HG03135 (cell line): ENCODE measurements around the gene ATP5PD.
"Not testable (repeated sequence)": the region's sequence is repeated elsewhere in the genome, so short reads cannot be mapped to it uniquely, and the experiment has no call there.

Source experiments
- ATAC-seq: cut with Tn5 transposase; IDR thresholded peaks from one replicate; pipeline ENCODE4 v1.9.1; 2021; ENCODE audit warnings: mild to moderate bottlenecking, moderate library complexity; ENCODE audit not compliant: unreplicated experiment

ATP5PD gene

DNA sequence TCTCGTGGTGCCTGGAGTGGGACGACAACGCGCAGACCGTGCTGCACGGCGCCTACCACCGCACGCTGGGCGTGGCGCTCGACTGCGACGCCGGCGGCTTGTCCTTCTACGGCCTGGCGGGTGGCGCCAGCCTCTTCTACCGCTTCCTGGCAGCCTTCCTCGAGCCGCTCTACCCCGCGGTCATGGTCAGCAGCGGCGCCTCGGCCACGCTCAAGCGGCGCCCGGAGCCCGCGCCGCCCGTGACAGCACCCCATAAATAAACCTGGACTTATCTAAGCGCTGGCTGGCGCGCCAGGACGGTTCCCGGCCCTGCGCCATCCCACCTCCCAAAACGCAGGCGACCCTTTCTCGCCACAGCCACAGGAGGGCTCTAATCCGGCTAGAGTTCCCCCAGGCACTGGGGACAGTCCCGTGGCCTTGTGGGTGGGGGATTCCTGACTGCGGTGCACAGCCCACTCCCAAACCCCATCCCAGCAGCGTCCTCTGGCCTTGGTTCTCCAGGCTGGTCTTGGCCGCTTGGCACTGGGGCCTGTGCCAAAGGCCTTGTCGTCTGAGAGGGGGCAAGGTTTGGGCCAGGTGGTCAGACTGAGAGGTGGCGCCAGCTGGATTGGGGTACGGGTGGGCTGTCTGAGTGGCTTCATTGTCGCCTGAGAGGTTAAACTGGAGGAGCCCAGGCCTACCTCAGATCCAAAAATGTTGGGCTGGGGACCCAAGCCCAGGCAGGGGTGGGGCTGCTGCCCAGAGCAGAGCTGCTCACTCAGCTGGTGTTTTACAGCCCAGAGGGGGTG, 30.9 kb upstream of the ATP5PD start:
- peak; percentile 37 for ATAC-seq

DNA sequence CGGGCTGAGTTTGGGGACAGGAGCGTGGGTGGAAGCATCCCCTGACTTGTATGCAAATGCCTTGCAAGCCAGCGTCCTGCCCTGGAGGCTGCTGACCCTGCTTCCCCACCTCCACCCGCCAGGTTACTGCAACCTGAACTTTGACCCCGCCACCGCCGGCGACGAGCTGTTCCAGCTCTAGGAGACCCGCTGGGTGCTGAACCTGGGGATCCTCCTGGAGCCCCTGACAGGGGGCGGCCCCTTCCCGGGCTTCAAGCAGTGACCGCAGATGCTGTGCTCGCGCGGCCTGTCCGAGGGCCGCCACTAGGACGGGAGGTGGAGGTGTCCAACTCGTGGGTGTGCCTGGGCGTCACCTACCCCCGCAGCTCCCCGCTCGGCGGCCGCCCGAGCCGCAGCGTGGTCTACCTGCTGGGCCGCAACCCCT, 30.3 kb upstream of the ATP5PD start:
- ATAC-seq: no peak

DNA sequence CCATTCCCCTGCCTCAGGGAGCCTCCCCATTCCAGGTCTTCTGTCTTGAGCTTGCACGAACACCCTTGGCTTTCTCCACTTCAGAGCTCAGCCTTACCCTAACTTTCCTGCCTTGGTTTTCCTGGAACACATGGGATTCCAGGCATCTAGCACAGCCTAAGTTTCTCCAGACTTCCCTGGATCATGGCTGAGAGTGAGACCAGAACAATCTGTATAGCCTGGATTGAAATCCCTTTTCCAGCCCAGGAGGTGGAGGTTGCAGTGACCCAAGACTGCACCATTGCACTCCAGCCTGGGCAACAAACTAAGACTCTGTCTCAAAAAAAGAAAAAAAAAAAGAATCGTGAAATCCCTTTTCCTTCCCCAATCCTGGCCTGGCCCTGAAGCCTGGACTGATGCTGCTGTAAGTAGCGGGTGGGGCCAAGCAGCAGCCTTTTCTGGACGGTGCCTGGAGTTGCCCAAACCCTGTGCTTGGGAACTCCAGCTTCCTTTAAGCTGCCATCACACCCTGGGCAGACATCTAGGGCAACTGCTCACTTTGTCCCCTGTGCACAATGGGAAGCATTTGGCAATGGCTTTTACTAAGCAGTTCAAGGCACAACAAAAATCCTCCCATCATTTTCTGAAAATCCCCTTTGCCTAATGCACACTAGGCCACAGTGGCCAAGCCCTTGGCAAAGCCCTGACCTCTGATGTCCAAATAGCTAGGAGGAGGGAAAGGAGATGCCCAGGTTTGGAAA, 29.0 kb upstream of the ATP5PD start:
- no peak for ATAC-seq

DNA sequence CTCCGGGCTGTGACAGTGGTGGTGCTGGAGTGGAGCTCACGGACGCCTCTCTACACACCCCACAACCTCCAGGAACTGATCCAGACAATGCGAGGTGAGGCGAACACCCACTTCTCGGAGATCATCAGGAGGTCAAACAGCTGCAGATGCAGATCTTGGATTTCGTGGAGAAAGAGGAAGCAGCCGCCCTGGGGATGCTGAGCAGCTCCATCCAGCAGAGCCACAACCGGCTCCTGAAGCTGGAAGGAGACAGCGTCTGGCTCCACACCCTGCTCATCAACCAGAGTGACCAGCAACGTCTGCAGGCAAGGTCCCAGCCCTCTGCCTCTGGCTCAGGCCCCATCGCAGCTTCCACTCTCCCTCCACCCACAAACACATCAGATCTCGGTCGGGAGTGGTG, 27.8 kb upstream of the ATP5PD start:
- no peak for ATAC-seq

DNA sequence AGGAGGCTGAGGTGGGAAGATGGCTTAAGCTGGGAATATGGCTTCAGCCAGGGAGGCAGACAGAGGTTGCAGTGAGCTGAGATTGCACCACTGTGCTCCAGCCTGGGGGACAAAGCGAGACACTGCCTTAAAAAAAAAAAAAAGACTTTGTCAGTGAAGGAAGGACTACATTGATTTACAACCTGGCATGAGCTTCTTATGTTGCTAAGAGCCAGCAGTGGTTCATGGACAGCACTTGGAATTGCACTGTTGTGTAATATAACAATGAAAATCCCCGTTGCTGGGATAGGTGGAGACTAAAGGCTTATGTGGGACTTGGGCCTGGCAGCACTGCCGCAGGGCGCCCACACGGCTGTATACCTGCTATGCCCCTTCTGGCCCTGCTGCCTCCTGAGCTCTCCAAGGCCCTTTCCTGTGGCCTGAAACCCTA, 26.9 kb upstream of the ATP5PD start:
- no peak for ATAC-seq

DNA sequence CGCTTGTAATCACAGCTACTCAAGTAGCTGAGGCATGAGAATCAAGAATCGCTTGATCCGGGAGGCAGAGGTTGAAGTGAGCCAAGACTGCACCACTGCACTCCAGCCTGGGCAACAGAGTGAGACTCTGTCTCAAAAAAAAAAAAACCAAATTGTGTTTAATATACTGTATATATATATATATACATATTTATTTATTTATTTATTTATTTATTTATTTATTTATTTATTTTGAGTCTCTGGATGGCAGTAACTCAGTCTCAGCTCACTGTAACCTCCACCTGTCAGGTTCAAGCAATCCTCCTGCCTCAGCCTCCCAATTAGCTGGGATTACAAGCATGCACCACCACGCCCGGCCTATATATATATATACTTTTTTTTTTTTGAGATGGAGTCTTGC, 26.1 kb upstream of the ATP5PD start:
- ATAC-seq: not testable (repeated sequence)

DNA sequence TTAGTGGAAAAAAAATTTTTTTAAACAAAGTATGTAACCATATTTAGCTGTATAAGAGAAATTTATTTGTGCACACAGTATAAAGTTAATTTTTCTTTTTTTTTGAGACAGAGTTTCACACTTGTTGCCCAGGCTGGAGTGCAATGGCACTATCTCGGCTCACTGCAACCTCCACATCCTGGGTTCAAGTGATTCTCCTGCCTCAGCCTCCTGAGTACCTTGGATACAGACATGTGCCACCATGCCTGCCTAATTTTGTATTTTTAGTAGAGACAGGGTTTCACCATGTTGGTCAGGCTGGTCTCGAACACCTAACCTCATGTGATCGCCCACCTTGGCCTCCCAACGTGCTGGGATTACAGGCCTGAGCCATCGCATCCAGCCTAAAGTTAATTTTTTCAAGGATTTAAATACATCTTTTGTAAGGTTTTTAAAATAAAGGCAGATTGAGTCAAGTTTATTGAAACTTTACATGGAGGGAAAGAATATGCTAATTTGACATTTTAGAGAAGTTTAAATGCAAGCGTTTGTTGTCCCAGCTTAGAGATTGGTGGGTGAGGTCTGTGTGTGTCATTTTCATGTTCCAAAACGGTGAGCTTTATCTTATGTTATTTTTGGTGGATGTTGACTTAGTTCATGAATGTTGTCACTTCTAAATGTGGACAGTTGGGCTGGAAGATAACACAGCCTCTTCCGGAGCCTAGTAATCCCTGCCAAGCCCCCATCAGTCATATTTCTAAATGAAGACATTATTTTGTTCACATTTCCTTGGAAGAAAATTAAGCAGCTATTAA, 24.9 kb upstream of the ATP5PD start:
- not testable (repeated sequence) for ATAC-seq

DNA sequence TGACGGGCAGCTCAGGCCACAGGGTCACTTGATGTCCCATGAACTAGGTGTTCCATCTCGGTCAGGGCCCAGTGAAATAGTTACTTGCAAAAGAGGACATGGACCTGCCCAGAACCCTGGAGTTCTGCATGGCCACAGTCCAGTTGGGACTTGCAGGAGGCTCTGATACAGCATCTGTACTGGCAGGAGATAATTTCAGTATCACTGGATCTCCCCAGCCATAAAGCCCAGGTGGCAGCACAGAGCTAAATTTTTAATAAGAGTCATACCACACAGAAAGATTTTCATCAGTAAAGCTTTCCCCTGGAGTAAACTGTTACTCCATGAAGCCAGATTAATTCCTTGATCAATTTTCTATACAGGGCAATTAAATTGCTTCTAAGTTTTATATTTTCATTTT, 23.0 kb upstream of the ATP5PD start:
- no peak for ATAC-seq

DNA sequence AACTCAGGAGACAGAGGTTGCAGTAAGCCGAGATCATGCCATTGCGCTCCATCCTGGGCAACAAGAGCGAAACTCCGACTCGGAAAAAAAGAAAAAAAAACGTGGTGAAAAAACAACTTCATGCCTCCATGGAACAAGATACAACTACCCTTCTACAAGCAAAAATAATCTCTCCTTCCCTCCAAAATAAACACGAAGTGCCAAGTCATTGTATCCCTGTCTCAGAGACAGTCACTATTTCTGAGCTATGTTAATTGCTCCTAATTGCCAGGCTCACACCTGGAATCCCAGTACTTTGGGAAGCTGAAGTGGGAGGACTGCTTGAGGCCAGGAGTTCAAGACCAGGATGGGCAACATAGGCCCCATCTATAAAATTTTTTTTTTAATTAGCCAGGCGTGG, 22.0 kb upstream of the ATP5PD start:
- no peak for ATAC-seq

DNA sequence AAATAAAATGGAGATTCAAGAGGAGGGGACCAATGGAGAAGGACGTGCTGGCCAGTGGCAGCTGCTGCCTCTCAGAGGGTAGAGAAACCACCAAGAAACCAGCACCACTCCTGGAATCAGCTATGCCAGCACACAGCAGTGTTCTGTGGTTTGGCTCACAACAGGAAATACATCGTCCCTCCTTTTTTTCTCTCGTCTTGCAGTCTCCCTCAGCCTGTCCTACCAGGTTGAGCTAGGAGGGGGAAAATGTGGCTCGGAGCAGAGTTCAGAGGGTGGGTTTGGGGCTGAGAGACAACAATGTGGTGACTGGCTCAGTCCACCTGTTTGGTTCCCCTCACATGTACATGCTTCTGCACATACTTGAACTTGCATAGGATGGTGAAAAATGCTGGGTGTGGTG, 21.1 kb upstream of the ATP5PD start:
- no peak for ATAC-seq

DNA sequence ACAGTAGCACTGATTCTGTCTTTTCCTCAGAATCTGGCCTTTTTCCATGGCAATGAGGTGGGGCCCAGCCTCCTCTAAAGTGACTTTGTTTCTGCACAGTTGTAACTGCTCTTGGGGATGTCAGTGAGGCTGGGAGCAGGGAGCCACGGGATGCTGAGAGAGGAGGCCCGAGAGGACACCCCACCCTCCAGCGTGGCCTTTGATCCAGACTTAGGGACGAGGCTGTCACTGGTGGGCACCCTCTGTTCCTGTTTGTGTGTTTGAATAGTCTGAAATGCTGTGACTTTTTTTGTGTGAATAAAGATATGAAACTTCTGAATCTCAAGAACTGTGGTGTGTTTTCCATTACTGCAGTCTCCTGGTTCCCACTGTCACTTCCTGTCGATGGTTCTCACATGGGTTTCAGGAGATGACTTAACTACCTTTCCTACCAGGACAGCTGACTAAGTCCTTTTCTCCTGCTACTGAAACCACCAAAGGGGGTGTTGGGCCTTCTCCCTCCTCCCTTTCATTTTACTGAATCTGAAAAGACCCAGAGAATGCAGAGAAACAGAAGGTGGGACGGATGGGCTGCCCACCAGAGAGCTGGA, 18.9 kb upstream of the ATP5PD start:
- no peak for ATAC-seq

DNA sequence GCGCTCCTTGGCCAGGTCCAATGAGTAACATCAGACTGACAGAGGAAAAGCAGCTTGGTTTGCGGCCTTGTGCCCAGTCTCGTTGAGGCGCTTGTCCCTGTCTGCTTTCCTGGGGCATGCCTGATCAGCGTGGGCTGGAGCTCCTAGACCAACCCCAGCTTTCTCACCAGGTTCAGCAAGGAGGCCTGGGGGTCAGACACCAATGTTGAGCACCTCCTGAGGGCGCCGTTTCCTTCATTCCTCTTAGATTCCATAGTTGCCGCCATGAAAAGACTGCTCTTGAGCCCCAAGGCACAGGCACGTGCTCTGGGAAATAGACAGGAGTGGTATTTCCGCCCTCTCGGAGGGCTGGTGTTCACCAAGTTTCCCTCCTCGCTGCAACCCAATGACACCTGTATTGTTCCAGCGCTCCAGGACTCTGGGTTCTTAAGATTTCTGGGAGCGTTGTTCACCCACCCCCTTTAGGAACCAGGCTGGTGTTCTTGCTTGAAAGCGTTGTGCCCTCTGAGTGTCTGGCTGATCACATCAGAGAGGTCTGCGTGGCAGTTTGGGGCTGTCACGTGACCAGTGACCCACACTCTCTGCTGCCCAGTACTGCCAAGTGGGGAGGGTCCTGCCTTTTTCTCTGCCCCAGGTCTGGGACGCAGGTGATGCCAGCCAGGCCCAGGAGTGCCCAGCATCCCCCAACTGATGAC, 18.2 kb upstream of the ATP5PD start:
- no peak for ATAC-seq

DNA sequence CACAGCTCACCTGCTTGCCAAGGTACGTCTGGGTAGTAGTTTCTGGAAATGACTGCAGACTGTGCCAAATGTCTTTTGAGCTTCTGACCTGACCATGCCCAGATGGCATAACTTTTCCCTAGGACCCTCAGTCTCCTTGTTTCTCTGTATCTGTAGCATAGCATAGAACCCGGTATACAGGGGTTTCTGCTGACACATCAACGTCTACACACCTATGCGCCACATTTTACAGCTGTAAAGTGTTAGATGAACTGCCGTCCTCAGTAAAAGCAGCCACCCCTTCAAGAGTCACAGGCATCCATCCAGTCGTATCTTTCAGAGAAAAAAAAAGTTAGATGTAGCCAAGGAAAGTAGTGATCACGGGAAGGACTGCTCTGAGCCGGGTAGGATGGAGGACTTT, 17.7 kb upstream of the ATP5PD start:
- ATAC-seq: no peak

DNA sequence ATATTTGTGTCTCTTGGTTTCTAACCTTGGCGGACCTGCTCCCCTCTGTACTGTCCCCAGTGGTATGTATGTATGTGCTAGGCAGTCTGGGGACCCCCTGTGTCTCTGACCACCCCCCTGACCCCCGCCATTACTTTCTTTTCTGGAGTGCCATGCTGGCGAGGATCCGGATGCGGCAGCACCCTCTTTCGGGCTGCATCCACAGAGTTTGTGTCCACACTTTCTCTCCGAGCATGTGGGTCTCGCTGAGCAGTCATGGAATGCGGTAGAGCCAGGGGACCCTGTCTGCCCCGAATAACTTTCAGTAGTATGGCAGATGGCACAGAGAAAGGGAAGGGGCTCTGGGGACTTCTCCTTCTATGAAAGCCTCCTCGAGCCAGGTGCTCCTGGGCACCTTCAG, 17.3 kb upstream of the ATP5PD start:
- ATAC-seq: no peak

DNA sequence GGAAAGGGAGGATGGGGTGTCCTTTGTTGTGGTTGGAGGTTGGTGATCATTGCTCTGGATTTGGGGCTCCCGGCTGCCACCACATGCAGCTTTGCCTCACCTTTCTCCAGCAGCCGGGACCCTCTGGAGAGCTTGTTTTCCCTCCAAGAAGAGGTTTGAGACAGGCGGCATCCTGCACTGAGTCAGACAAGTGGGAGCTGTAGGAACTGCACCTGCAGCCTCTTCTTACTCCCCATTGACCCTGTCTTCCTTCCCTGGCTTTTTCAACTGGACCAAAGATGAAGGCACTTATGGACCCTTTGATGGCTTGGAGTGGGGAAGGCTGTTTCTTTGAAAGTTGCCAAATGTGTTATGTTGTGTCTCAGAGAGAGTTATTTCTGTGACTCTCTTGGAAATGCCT, 16.9 kb upstream of the ATP5PD start:
- ATAC-seq: no peak

DNA sequence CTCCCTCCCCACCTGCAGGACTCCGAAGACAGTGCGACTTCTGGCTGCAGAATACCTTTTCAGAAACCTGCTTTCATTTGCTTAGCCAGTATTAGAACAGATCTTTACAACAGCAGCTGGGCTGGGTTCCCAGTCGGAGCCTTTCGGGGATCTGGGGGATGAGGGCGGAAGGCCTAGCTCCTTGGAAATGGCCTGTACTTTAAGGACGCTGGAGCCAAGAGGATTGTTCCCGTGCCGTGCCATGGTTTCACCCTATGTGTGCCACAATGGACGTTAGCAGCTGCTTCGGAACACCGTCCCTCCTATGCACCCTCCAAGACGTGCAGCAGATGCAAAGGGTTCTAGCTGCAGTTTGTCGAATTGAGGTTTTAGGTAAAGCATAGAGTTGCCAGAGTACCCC, 16.4 kb upstream of the ATP5PD start:
- ATAC-seq: no peak

DNA sequence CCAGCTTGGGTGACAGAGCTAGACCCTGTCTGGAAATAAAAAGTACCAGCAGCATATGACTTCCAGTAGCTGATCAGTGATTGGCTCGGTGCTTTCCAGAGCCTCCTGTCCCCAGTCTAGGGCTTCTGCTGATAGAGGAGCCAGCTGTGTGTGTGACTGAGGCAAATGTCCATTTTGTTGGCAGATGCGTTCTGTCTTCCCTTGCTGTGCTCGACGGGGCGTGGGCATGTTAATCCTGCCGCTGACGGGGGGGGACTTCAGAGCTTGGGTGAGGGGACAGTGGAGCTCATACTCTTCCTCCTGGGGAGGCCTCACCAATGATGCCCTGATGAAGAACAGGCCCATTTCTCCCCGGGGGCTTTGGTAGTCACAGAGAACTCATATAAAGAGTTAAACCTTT, 14.8 kb upstream of the ATP5PD start:
- ATAC-seq: no peak

DNA sequence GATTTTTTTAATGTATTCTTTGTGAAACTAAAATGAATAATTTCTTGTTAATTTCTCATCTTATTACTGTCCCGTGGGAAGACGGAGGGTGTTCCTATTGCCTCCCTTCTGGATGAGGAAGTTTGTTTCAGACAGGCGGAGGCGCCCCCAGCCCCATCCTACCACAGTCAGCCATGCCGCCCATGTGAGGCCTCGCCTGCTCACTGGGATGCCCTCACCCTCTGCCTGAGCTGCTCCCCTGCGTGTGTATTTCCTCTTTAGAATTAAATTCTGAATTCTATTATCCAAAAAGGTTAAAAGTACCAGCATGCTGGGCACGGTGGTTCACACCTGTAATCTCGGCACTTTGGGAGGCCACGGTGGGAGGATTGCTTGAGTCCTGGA, 14.3 kb upstream of the ATP5PD start:
- no peak for ATAC-seq

DNA sequence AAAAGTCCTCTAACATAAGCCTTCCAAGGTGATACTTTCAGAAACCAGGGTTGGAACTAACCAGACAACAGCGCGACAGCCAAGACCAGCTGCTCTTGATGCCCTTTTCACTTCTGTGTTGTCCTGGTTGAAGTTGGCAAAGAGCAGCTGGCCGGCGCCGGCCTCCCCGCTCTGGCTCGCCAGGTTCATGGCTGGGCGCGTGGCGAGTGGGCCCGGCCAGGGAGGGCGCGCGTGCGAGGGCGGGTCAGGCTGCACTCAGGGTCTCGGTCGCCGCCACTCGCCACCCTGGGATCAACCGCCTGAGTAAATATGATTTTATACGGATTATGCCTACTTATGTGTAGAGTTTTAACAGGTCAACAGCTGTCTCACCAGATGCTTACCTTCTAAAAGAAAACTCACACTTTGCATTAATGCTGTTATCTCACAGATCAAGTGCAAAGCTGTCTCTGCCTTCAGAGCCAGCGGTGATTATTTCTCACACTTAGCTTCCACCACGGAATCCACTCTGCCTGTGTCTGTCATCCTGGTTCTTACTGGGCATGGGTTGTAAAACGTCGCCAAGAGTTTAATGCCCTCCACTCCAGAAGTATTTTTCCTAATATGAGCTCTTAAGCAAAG, 13.8 kb upstream of the ATP5PD start:
- ATAC-seq: no peak
